Astrocyte of the cerebellum (primary cell): ENCODE measurements around the gene GALNT8.
A peak's percentile ranks its signal among the peaks of the same experiment; 100 is the strongest.

Experiments used
- DNase-seq: peaks from one replicate; pipeline ENCODE4 v3.0.0-alpha.2; 2011; ENCODE audit warnings: low read depth
- H3K4me3 ChIP-seq: 2 replicates; pipeline ENCODE4 v1.5.1; 2011; ENCODE audit warnings: mild to moderate bottlenecking, low read depth, low read length, moderate library complexity
- in situ Hi-C: cut with HindIII; loops from 2 replicates; pipeline ENCODE4 v1.10.0; 2017; ENCODE audit warnings: low sequenced_read_pairs
- TF ChIP-seq, protein P1 (sequence below): IDR thresholded peaks from 2 replicates; pipeline ENCODE4 v1.5.1; 2012; ENCODE audit warnings: low read length, low read depth, moderate library complexity, mild to moderate bottlenecking; ENCODE audit errors: missing control alignments

The GALNT8 gene, protein sequence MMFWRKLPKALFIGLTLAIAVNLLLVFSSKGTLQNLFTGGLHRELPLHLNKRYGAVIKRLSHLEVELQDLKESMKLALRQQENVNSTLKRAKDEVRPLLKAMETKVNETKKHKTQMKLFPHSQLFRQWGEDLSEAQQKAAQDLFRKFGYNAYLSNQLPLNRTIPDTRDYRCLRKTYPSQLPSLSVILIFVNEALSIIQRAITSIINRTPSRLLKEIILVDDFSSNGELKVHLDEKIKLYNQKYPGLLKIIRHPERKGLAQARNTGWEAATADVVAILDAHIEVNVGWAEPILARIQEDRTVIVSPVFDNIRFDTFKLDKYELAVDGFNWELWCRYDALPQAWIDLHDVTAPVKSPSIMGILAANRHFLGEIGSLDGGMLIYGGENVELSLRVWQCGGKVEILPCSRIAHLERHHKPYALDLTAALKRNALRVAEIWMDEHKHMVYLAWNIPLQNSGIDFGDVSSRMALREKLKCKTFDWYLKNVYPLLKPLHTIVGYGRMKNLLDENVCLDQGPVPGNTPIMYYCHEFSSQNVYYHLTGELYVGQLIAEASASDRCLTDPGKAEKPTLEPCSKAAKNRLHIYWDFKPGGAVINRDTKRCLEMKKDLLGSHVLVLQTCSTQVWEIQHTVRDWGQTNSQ

GRCh38 chr12:4719821-4720636 lies at the start of gene GALNT8:
Gene GALNT8 (plus strand): TSS chr12:4720400. CDS start chr12:4720678, 278 bp downstream.
- H3K4me3 ChIP-seq, result no peak within 1 kb of the TSS
- no peak for DNase-seq
- TF ChIP-seq, protein P1, sequence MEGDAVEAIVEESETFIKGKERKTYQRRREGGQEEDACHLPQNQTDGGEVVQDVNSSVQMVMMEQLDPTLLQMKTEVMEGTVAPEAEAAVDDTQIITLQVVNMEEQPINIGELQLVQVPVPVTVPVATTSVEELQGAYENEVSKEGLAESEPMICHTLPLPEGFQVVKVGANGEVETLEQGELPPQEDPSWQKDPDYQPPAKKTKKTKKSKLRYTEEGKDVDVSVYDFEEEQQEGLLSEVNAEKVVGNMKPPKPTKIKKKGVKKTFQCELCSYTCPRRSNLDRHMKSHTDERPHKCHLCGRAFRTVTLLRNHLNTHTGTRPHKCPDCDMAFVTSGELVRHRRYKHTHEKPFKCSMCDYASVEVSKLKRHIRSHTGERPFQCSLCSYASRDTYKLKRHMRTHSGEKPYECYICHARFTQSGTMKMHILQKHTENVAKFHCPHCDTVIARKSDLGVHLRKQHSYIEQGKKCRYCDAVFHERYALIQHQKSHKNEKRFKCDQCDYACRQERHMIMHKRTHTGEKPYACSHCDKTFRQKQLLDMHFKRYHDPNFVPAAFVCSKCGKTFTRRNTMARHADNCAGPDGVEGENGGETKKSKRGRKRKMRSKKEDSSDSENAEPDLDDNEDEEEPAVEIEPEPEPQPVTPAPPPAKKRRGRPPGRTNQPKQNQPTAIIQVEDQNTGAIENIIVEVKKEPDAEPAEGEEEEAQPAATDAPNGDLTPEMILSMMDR, result no peak
- in situ Hi-C loops, result no loop called here

GRCh38 chr12:4679711-4680110 lies 40.5 kb upstream of the GALNT8 start:
- H3K4me3 ChIP-seq, result no peak overlapping the region
- TF ChIP-seq, protein P1, result no peak
- in situ Hi-C loops, result no loop called here
- DNase-seq, result no peak

DNA sequence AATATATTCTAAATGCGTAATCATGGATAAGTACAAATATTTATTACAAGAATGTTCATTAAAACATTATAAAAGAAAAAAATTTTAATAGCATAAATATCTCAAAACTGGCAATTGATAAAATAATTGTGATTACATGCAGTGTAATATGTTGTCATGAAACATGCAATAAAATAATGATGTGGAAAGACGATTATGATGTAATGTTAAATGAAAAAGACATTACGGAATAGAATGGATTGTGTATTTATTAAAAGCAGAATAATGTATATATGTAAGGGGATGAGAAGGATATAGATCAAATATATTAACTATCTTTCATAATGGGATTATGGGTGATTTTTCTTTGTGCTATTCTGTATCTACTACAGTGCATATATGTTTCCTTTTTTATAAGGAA lies 38.5 kb upstream of the GALNT8 start:
- no peak overlapping the region for H3K4me3 ChIP-seq
- TF ChIP-seq, protein P1, result no peak
- in situ Hi-C loops, result no loop called here
- no peak for DNase-seq

- in situ Hi-C loops, result no loop called here
- DNase-seq, result no peak
- no peak overlapping the region for H3K4me3 ChIP-seq
- TF ChIP-seq, protein P1, result no peak
These were observed 34.9 kb upstream of the GALNT8 start for GRCh38 chr12:4685317-4685716.

DNA sequence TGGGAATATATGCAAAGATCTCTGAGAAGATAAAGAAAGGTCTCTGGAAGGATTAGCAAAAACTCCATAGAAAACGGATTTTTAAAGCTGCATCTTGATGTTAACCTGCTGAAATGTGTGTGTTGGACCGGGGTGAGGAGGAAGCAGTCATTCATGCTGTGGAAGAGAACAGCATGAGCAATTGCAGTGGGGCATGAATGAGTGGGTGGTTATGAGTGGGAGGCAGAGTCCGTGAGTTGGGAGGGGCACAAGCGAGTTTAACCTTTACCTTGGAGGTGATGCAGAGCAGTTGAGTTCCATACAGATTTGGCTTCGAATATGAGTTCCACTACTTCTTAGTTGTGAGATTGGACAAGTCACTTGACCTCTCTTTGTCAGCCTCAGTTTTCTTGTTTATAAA lies 29.4 kb upstream of the GALNT8 start:
- H3K4me3 ChIP-seq, result no peak overlapping the region
- no peak for DNase-seq

GRCh38 chr12:4700621-4701026 lies 19.6 kb upstream of the GALNT8 start:
- in situ Hi-C loops, result no loop called here
- H3K4me3 ChIP-seq, result no peak overlapping the region
- TF ChIP-seq, protein P1, result no peak
- DNase-seq, result peak; percentile 16

More for the DNA sequence above, 29.4 kb upstream of the GALNT8 start:
- TF ChIP-seq, protein P1, result no peak
- in situ Hi-C loops, result no loop called here
